ENCODE results near the gene DDI2.

DNA sequence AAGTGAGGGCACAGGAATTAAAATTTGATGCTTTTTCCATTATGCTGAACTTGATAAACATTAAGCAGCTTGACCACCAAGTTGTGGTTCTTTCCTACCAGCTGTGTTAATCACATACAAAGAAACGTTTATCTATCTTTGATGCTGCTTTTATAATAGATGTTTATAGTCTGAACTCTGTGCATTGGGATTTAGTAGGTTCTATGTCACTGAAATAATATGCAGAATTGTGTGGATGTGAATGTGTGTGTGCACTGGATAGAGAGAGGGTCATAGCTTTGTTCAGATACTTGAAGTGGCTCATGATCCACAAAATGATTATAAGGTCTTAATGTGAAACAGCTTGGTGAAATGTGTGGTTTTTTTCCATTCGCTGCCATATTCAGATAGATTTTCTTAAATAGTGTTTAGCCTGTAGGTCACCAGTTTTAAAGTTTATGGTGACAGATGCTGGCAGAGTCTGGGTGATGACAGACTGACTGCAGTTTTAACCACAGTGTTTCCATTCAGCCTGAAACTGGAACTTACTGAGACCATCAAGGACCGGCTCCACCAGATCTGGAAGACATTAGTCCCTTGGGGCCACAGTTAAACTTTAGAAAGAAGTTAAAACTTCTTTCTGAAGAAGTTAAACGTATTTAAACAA, 10.2 kb downstream of the DDI2 start:
- TF ChIP-seq CTCF (IDR thresholded peaks at IDR 0.05) (no peak), EP300 (IDR thresholded peaks at IDR 0.05) (no peak), POLR2A (IDR thresholded peaks at IDR 0.05) (no peak)

All from tibial nerve (tissue), 4 donors.